K562 (cell line): Measurements from ENCODE around the gene SERPING1. TPM values are rescaled to one million over a fixed set of nuclear protein-coding genes. Genes with fewer than 3 reads are reported as not detected.

ENCODE experiments used
- ESRRA ChIP-seq: fragments of 450-650 bp; IDR thresholded peaks from 2 replicates; pipeline ENCODE4 v1.6.1; 2014; ENCODE audit warnings: low read depth, mild to moderate bottlenecking, moderate library complexity, borderline replicate concordance
- ETV1 ChIP-seq: fragments of 450-650 bp; conservative IDR thresholded peaks from 2 replicates; pipeline ENCODE4 v1.6.1; 2016; ENCODE audit warnings: missing genetic modification characterization, control low read depth, low read depth, missing compliant biosample characterization
- EZH2 ChIP-seq: IDR thresholded peaks from 2 replicates; pipeline ENCODE4 v1.6.1; 2012; ENCODE audit warnings: low read depth, mild to moderate bottlenecking, inconsistent platforms, low read length, borderline replicate concordance
- GTF2F1 ChIP-seq: IDR thresholded peaks from 2 replicates; pipeline ENCODE4 v1.6.1; 2011; ENCODE audit warnings: low read depth, low read length, improper control_type of control experiment
- HDAC8 ChIP-seq: fragments of 450-650 bp; IDR thresholded peaks from 2 replicates; pipeline ENCODE4 v1.6.1; 2016; ENCODE audit warnings: mild to moderate bottlenecking, missing genetic modification characterization, moderate library complexity, missing compliant biosample characterization
- MIER1 ChIP-seq: fragments of 450-650 bp; IDR thresholded peaks from 2 replicates; pipeline ENCODE4 v1.6.1; 2016; ENCODE audit warnings: antibody characterized with exemption, mild to moderate bottlenecking, low read depth
- POLR2B ChIP-seq: fragments of 450-650 bp; IDR thresholded peaks from 2 replicates; pipeline ENCODE4 v1.6.1; 2018; ENCODE audit warnings: low read depth; ENCODE audit not compliant: partially characterized antibody
- RBFOX2 ChIP-seq: fragments of 200-400 bp; formaldehyde crosslinking; IDR thresholded peaks from 2 replicates; pipeline ENCODE4 v1.6.1; 2017; ENCODE audit warnings: low read depth, mild to moderate bottlenecking, low read length, moderate library complexity
- SIN3A ChIP-seq, 2 experiments: fragments of 150-350 bp in 1 of 2; IDR thresholded peaks; 2 replicates each; pipeline ENCODE4 v1.6.1; 2011 to 2016; ENCODE audit warnings: borderline replicate concordance in 2 of 2, low read depth in 2 of 2, low read length in 2 of 2, mild to moderate bottlenecking in 2 of 2, moderate library complexity in 2 of 2; ENCODE audit not compliant: control insufficient read depth in 1 of 2
- SOX6 ChIP-seq: fragments of 450-650 bp; IDR thresholded peaks from 2 replicates; pipeline ENCODE4 v1.6.1; 2014; ENCODE audit warnings: mild to moderate bottlenecking
- TARDBP ChIP-seq: fragments of 450-650 bp; IDR thresholded peaks from 2 replicates; pipeline ENCODE4 v1.6.1; 2016
- TEAD2 ChIP-seq: fragments of 450-650 bp; IDR thresholded peaks from 2 replicates; pipeline ENCODE4 v1.6.1; 2016; ENCODE audit warnings: missing genetic modification characterization, control low read depth, missing compliant biosample characterization
- TSC22D4 ChIP-seq: fragments of 450-650 bp; IDR thresholded peaks from 2 replicates; pipeline ENCODE4 v1.6.1; 2016; ENCODE audit warnings: missing genetic modification characterization, missing biosample characterization, control low read depth
- polyA plus RNA-seq, 8 experiments: library from polyadenylated mRNA; depleted of rRNA in 4 of 8; stranded (reverse) in 5 of 8; unstranded in 3 of 8; fragments of >200 nt; fragmentation: Nextera tagmentation in 2 of 8; fragmentation: Illumina TruSeq in 1 of 8; extraction: Ambion mirVana in 2 of 8; extraction: Trizol in 1 of 8; gene quantifications; 2 replicates each; pipeline versions ENCODE4 v1.2.1 to v1.2.3, GENCODE V29; 2011 to 2014; ENCODE audit warnings: inconsistent platforms in 1 of 8, missing spikeins in 1 of 8
- total RNA-seq, 7 experiments: library from RNA; depleted of rRNA in 6 of 7; stranded (reverse); fragments of >200 nt in 6 of 7; fragmentation: Illumina TruSeq in 2 of 7; extraction: Trizol in 2 of 7; gene quantifications; 2 replicates each; pipeline versions ENCODE4 v1.2.1 to v1.2.3, GENCODE V29; 2011 to 2021; ENCODE audit warnings: low replicate concordance in 1 of 7
- TF ChIP-seq, protein P1 (sequence below): IDR thresholded peaks from 2 replicates; pipeline ENCODE4 v1.6.1; 2012; ENCODE audit warnings: low read depth, low read length, improper control_type of control experiment, borderline replicate concordance
- TF ChIP-seq, protein P2 (sequence below), 2 experiments: fragments of 150-350 bp in 1 of 2; IDR thresholded peaks; 2 replicates each; pipeline ENCODE4 v1.6.1; 2012 to 2016; ENCODE audit warnings: low read depth in 2 of 2, low read length in 2 of 2, mild to moderate bottlenecking in 1 of 2, moderate library complexity in 1 of 2
- TF ChIP-seq, protein P3 (sequence below): fragments of 150-350 bp; IDR thresholded peaks from 2 replicates; pipeline ENCODE4 v1.6.1; 2014; ENCODE audit warnings: low read depth, mild to moderate bottlenecking, low read length, borderline replicate concordance
- TF ChIP-seq, protein P4 (sequence below): sonication (generic); formaldehyde crosslinking; IDR thresholded peaks from 2 replicates; pipeline ENCODE4 v1.8.0; 2022; ENCODE audit warnings: missing genetic modification reagents, mild to moderate bottlenecking, moderate library complexity, borderline replicate concordance

Gene SERPING1
- total and polyA plus RNA-seq, 9 of the 15 experiments (the other 6 are each of a cell fraction or from before 2014, with no cell fraction given): 0.10 to 1.00 (median 0.21) TPM; not detected in 2

DNA sequence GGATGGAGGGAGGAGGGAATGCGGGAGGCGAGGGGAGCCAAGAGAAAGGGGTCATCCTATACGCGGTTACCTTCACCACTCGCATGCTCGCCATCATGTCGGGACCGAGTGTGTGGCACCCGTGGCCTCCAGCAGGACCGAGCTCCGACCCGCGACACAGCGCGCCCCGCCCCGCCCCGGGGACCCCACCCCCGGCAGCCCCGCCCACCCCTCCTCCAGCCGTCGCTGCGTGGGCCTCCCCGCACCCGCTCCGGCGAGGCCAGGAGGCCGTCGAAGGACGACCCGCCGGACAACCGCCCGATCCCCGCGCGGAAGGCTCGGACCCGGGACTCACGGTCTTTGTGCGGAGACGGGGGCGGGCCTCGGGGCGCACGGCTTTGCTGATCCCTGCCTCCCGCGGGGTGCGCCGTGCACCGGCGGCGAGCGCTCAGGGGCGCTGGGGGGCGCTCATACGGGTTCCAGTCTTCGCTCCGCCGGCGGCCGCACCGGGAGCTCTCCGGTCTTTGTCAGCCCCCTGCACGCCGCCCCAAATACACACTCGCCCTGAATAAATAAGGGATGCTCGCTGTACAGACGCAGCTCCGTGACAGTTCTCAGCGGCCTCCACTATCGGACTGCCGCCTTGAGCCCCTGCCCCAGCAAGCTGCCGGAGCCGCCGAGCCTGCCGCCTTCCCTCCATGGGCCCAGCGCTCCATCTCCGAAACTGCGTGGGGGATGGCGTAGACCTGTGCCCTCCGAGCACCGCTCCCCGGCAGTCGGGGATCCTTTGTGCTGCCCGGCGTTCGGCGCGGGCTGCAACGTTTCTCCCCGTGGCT lies 29.8 kb upstream of the SERPING1 start, which contains the start of gene UBE2L6 (continued):
- TF ChIP-seq, protein P1, sequence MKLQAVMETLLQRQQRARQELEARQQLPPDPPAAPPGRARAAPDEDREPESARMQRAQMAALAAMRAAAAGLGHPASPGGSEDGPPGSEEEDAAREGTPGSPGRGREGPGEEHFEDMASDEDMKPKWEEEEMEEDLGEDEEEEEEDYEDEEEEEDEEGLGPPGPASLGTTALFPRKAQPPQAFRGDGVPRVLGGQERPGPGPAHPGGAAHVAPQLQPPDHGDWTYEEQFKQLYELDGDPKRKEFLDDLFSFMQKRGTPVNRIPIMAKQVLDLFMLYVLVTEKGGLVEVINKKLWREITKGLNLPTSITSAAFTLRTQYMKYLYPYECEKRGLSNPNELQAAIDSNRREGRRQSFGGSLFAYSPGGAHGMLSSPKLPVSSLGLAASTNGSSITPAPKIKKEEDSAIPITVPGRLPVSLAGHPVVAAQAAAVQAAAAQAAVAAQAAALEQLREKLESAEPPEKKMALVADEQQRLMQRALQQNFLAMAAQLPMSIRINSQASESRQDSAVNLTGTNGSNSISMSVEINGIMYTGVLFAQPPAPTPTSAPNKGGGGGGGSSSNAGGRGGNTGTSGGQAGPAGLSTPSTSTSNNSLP: no peak
- TF ChIP-seq ESRRA: peak; percentile 50
- no peak for TF ChIP-seq TSC22D4 (tag)
- no peak; the same call in 1 of the 2 replicates for TF ChIP-seq MIER1
- TF ChIP-seq SIN3A (IDR thresholded peaks at IDR 0.05; ENCODE audit: borderline replicate concordance in 2 of 2, control insufficient read depth in 1 of 2, low read depth in 2 of 2, low read length in 2 of 2): peak; percentile 37 to 40; a peak in 2 of 4 replicates
- peak; percentile 45; the same call in 1 of the 2 replicates for TF ChIP-seq TARDBP
- TF ChIP-seq, protein P2, sequence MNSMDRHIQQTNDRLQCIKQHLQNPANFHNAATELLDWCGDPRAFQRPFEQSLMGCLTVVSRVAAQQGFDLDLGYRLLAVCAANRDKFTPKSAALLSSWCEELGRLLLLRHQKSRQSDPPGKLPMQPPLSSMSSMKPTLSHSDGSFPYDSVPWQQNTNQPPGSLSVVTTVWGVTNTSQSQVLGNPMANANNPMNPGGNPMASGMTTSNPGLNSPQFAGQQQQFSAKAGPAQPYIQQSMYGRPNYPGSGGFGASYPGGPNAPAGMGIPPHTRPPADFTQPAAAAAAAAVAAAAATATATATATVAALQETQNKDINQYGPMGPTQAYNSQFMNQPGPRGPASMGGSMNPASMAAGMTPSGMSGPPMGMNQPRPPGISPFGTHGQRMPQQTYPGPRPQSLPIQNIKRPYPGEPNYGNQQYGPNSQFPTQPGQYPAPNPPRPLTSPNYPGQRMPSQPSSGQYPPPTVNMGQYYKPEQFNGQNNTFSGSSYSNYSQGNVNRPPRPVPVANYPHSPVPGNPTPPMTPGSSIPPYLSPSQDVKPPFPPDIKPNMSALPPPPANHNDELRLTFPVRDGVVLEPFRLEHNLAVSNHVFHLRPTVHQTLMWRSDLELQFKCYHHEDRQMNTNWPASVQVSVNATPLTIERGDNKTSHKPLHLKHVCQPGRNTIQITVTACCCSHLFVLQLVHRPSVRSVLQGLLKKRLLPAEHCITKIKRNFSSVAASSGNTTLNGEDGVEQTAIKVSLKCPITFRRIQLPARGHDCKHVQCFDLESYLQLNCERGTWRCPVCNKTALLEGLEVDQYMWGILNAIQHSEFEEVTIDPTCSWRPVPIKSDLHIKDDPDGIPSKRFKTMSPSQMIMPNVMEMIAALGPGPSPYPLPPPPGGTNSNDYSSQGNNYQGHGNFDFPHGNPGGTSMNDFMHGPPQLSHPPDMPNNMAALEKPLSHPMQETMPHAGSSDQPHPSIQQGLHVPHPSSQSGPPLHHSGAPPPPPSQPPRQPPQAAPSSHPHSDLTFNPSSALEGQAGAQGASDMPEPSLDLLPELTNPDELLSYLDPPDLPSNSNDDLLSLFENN (IDR thresholded peaks at IDR 0.05; ENCODE audit: low read depth in 2 of 2, low read length in 2 of 2): no peak
- TF ChIP-seq, protein P3, sequence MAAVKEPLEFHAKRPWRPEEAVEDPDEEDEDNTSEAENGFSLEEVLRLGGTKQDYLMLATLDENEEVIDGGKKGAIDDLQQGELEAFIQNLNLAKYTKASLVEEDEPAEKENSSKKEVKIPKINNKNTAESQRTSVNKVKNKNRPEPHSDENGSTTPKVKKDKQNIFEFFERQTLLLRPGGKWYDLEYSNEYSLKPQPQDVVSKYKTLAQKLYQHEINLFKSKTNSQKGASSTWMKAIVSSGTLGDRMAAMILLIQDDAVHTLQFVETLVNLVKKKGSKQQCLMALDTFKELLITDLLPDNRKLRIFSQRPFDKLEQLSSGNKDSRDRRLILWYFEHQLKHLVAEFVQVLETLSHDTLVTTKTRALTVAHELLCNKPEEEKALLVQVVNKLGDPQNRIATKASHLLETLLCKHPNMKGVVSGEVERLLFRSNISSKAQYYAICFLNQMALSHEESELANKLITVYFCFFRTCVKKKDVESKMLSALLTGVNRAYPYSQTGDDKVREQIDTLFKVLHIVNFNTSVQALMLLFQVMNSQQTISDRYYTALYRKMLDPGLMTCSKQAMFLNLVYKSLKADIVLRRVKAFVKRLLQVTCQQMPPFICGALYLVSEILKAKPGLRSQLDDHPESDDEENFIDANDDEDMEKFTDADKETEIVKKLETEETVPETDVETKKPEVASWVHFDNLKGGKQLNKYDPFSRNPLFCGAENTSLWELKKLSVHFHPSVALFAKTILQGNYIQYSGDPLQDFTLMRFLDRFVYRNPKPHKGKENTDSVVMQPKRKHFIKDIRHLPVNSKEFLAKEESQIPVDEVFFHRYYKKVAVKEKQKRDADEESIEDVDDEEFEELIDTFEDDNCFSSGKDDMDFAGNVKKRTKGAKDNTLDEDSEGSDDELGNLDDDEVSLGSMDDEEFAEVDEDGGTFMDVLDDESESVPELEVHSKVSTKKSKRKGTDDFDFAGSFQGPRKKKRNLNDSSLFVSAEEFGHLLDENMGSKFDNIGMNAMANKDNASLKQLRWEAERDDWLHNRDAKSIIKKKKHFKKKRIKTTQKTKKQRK: no peak
- TF ChIP-seq SOX6: 0 out of 2 replicates have a peak, but pooled peaks have one; percentile 19
- no peak for TF ChIP-seq EZH2
- TF ChIP-seq POLR2B: no peak
- no peak for TF ChIP-seq TEAD2
- TF ChIP-seq HDAC8: no peak
- TF ChIP-seq, protein P4, sequence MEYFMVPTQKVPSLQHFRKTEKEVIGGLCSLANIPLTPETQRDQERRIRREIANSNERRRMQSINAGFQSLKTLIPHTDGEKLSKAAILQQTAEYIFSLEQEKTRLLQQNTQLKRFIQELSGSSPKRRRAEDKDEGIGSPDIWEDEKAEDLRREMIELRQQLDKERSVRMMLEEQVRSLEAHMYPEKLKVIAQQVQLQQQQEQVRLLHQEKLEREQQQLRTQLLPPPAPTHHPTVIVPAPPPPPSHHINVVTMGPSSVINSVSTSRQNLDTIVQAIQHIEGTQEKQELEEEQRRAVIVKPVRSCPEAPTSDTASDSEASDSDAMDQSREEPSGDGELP (CRISPR knock-in tag): peak; percentile 57; the same call in 1 of the 2 replicates
- TF ChIP-seq ETV1 (tag): no peak
- TF ChIP-seq GTF2F1: no peak
- peak; percentile 75 for TF ChIP-seq RBFOX2
